Liver (tissue), 9 donors: ENCODE data around the gene NUP214. TPM values are rescaled to one million over a fixed set of nuclear protein-coding genes. Genes with fewer than 3 reads are reported as not detected.

ENCODE experiments used
- DNase-seq: peaks from one replicate; pipeline ENCODE4 v3.0.0-alpha.2; 2017; ENCODE audit warnings: low spot score
- H3K27ac ChIP-seq, 2 donors: one replicate each; pipeline ENCODE4 v1.7.0; 2013; ENCODE audit warnings: inconsistent platforms in 2 of 2, low read length in 2 of 2, control low read depth in 1 of 2, low read depth in 1 of 2, mild to moderate bottlenecking in 1 of 2
- H3K27me3 ChIP-seq, 4 donors: one replicate each; pipeline versions ENCODE4 v1.6.1 to v1.7.0; 2013; ENCODE audit warnings: low read length in 3 of 4, inconsistent platforms in 1 of 4, mild to moderate bottlenecking in 1 of 4, moderate library complexity in 1 of 4; ENCODE audit not compliant: control insufficient read depth in 4 of 4, insufficient read depth in 4 of 4
- H3K36me3 ChIP-seq, 4 donors: one replicate each; pipeline versions ENCODE4 v1.6.1 to v1.7.0; 2013; ENCODE audit warnings: low read length in 3 of 4, mild to moderate bottlenecking in 3 of 4, low read depth in 1 of 4, moderate library complexity in 1 of 4; ENCODE audit not compliant: control insufficient read depth in 4 of 4, insufficient read depth in 3 of 4
- H3K4me1 ChIP-seq, 4 donors: one replicate each; pipeline versions ENCODE4 v1.6.1 to v1.7.0; 2013; ENCODE audit warnings: low read length in 3 of 4, mild to moderate bottlenecking in 3 of 4, moderate library complexity in 1 of 4; ENCODE audit not compliant: control insufficient read depth in 4 of 4, insufficient read depth in 4 of 4
- H3K4me3 ChIP-seq, 3 donors: one replicate each; pipeline versions ENCODE4 v1.6.1 to v1.7.0; 2013; ENCODE audit warnings: low read length in 3 of 3, control low read depth in 1 of 3, low read depth in 1 of 3, mild to moderate bottlenecking in 1 of 3
- H3K9ac ChIP-seq, 2 donors: one replicate each; pipeline ENCODE4 v1.7.0; 2013; ENCODE audit warnings: low read length in 2 of 2, mild to moderate bottlenecking in 2 of 2, moderate library complexity in 2 of 2, control low read depth in 1 of 2, low read depth in 1 of 2
- H3K9me3 ChIP-seq, 4 donors: one replicate each; pipeline versions ENCODE4 v1.6.1 to v1.7.0; 2013; ENCODE audit warnings: low read length in 3 of 4; ENCODE audit not compliant: control insufficient read depth in 4 of 4
- EGR1 ChIP-seq, 2 donors: IDR thresholded peaks; 2 replicates each; pipeline ENCODE4 v1.6.1; 2016 to 2018; ENCODE audit warnings: antibody characterized with exemption in 2 of 2, low read depth in 2 of 2
- FOXA1 ChIP-seq: IDR thresholded peaks from 2 replicates; pipeline ENCODE4 v1.6.1; 2016; ENCODE audit warnings: antibody characterized with exemption
- FOXA2 ChIP-seq: IDR thresholded peaks from 2 replicates; pipeline ENCODE4 v1.6.1; 2016; ENCODE audit warnings: antibody characterized with exemption
- GABPA ChIP-seq, 2 donors: IDR thresholded peaks in 1 of 2; conservative IDR thresholded peaks in 1 of 2; 2 replicates each; pipeline ENCODE4 v1.6.1; 2016; ENCODE audit warnings: antibody characterized with exemption in 2 of 2, mild to moderate bottlenecking in 1 of 2, moderate library complexity in 1 of 2
- HNF4G ChIP-seq: IDR thresholded peaks from 2 replicates; pipeline ENCODE4 v1.6.1; 2016; ENCODE audit warnings: antibody characterized with exemption
- JUND ChIP-seq, 2 donors: IDR thresholded peaks; 2 replicates each; pipeline ENCODE4 v1.6.1; 2016; ENCODE audit warnings: antibody characterized with exemption in 2 of 2
- NR2F2 ChIP-seq: IDR thresholded peaks from 2 replicates; pipeline ENCODE4 v1.6.1; 2016; ENCODE audit warnings: antibody characterized with exemption
- RAD21 ChIP-seq, 2 donors: IDR thresholded peaks; 2 replicates each; pipeline ENCODE4 v1.6.1; 2016; ENCODE audit warnings: antibody characterized with exemption in 2 of 2, mild to moderate bottlenecking in 2 of 2
- RXRA ChIP-seq, 2 donors: IDR thresholded peaks; 2 replicates each; pipeline ENCODE4 v1.6.1; 2017 to 2018; ENCODE audit warnings: antibody characterized with exemption in 2 of 2, mild to moderate bottlenecking in 1 of 2
- SP1 ChIP-seq: IDR thresholded peaks from 2 replicates; pipeline ENCODE4 v1.6.1; 2018; ENCODE audit warnings: antibody characterized with exemption, mild to moderate bottlenecking
- TAF1 ChIP-seq: conservative IDR thresholded peaks from 2 replicates; pipeline ENCODE4 v1.6.1; 2016; ENCODE audit warnings: antibody characterized with exemption, mild to moderate bottlenecking
- WGBS: extraction: QIAGEN DNeasy Blood & Tissue Kit; methylation state at CpG from one replicate; pipeline ENCODE4 v1.1.7; 2013; 5-methylcytosine and 5-hydroxymethylcytosine counted together
- polyA plus RNA-seq, 2 donors: library from polyadenylated mRNA; stranded (reverse) in 1 of 2; unstranded in 1 of 2; fragments of 200-250 nt in 1 of 2; fragments of >200 nt in 1 of 2; fragmentation: Nextera tagmentation in 1 of 2; extraction: Ambion mirVana in 1 of 2; gene quantifications; one replicate each; pipeline versions ENCODE4 v1.2.1 to v1.2.3, GENCODE V29; 2013 to 2015
- total RNA-seq, 2 donors: library from RNA; depleted of rRNA; stranded (reverse); fragments of >200 nt; gene quantifications; one replicate each; pipeline ENCODE4 v1.2.3, GENCODE V29; 2014
- TF ChIP-seq, protein P1 (sequence below): IDR thresholded peaks from 2 replicates; pipeline ENCODE4 v1.6.1; 2016; ENCODE audit warnings: antibody characterized with exemption
- TF ChIP-seq, protein P2 (sequence below): IDR thresholded peaks from 2 replicates; pipeline ENCODE4 v1.6.1; 2016; ENCODE audit warnings: antibody characterized with exemption
- TF ChIP-seq, protein P3 (sequence below): fragments of 150-350 bp; IDR thresholded peaks from 2 replicates; pipeline ENCODE4 v1.5.1; 2017; ENCODE audit warnings: improper control_type of control experiment, low read depth, low read length; ENCODE audit not compliant: missing input control
- TF ChIP-seq, protein P4 (sequence below): IDR thresholded peaks from 2 replicates; pipeline ENCODE4 v1.6.1; 2016; ENCODE audit warnings: antibody characterized with exemption
- TF ChIP-seq, protein P5 (sequence below): IDR thresholded peaks from 2 replicates; pipeline ENCODE4 v1.6.1; 2016; ENCODE audit warnings: antibody characterized with exemption, mild to moderate bottlenecking
- donor health status: healthy.
- donor health status: healthy.
- donor health status: healthy.
- donor health status: healthy.
- donor health status: healthy.

NUP214 gene
- total and polyA plus RNA-seq, 4 donors, result 8.8 to 19.5 (median 16.5) TPM

DNA sequence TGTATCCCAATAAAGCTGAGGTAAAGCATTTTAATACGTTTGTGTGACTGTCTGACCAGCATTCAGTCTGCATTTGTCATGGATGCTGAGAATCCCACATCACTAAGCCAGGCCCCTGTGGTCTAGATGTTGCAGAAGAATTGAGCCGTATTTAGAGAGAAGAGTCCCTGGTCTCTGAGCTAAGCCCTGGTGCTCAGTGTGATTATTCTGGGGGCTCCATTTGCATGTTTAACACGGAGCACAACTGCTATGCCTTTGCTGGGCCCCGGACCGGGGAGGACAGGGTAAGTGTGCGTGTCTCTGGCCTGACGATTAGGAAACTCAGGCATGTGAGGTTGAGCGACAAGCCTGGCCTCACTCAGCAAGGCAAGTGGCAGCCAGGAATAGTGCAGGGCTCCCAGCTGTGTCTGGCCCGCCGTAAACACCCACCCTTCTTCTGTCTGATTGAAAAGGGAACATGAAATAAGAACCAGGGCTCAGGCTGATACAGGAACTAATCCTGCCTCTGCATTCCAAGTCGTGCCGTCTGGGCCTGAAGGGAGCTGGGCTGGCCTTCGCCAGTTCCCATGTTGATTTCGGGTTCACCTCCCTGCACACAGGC, 128.6 kb downstream of the NUP214 start:
- Histone ChIP-seq H3K27me3 (no peaks in the 10 kb centered on the region), H3K4me3 (no peak overlapping the region), H3K9me3 (no peaks in the 10 kb centered on the region), H3K4me1 (peaks cover 0 to 7% (median 2%) of the 10 kb centered on the region in 4 donors), H3K27ac (peak overlapping the region in 1 of 2 donors; percentile 67), H3K36me3 (no peaks in the 10 kb centered on the region), H3K9ac (no peak overlapping the region)
- DNase-seq, result no peak
- TF ChIP-seq FOXA2 (no peak), SP1 (no peak)
- TF ChIP-seq, protein P1, sequence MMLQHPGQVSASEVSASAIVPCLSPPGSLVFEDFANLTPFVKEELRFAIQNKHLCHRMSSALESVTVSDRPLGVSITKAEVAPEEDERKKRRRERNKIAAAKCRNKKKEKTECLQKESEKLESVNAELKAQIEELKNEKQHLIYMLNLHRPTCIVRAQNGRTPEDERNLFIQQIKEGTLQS, result no peak
- TF ChIP-seq, protein P2, sequence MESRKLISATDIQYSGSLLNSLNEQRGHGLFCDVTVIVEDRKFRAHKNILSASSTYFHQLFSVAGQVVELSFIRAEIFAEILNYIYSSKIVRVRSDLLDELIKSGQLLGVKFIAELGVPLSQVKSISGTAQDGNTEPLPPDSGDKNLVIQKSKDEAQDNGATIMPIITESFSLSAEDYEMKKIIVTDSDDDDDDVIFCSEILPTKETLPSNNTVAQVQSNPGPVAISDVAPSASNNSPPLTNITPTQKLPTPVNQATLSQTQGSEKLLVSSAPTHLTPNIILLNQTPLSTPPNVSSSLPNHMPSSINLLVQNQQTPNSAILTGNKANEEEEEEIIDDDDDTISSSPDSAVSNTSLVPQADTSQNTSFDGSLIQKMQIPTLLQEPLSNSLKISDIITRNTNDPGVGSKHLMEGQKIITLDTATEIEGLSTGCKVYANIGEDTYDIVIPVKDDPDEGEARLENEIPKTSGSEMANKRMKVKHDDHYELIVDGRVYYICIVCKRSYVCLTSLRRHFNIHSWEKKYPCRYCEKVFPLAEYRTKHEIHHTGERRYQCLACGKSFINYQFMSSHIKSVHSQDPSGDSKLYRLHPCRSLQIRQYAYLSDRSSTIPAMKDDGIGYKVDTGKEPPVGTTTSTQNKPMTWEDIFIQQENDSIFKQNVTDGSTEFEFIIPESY, result no peak
- WGBS, result 74% methylated on average over 14 of the region's 14 CpGs

DNA sequence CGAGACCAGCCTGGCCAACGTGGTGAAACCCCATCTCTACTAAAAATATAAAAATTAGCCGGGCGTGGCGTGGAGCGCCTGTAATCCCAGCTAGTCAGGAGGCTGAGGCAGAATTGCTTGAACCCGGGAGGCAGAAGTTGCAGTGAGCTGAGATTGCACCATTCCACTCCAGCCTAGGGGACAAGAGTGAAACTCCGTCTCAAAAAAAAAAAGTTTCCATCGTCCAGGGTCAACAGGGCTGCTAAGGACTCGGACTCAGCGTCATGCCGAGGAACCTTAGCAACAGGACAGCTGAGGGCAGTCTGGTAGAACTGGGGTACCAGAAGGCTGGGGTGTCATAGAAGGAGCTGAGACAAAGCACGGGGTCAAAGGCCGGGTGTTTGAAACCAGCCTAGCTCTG, 129.2 kb downstream of the NUP214 start:
- WGBS, result 86% methylated on average over 14 of the region's 14 CpGs
- H3K4me3 ChIP-seq, result no peak overlapping the region
- no peak overlapping the region for H3K27ac ChIP-seq
- DNase-seq, result no peak
- no peaks in the 10 kb centered on the region for H3K9me3 ChIP-seq
- no peaks in the 10 kb centered on the region for H3K36me3 ChIP-seq
- H3K4me1 ChIP-seq, result peaks cover 0 to 7% (median 2%) of the 10 kb centered on the region in 4 donors
- no peaks in the 10 kb centered on the region for H3K27me3 ChIP-seq
- no peak overlapping the region for H3K9ac ChIP-seq
- TF ChIP-seq FOXA2, result no peak
- TF ChIP-seq, protein P3, sequence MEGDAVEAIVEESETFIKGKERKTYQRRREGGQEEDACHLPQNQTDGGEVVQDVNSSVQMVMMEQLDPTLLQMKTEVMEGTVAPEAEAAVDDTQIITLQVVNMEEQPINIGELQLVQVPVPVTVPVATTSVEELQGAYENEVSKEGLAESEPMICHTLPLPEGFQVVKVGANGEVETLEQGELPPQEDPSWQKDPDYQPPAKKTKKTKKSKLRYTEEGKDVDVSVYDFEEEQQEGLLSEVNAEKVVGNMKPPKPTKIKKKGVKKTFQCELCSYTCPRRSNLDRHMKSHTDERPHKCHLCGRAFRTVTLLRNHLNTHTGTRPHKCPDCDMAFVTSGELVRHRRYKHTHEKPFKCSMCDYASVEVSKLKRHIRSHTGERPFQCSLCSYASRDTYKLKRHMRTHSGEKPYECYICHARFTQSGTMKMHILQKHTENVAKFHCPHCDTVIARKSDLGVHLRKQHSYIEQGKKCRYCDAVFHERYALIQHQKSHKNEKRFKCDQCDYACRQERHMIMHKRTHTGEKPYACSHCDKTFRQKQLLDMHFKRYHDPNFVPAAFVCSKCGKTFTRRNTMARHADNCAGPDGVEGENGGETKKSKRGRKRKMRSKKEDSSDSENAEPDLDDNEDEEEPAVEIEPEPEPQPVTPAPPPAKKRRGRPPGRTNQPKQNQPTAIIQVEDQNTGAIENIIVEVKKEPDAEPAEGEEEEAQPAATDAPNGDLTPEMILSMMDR, result no peak
- no peak for TF ChIP-seq SP1
- no peak for TF ChIP-seq GABPA (IDR thresholded peaks at IDR 0.05 in 1 of 2, conservative IDR thresholded peaks at IDR 0.05 in 1 of 2)
- no peak for TF ChIP-seq FOXA1
- TF ChIP-seq, protein P2, result no peak
- TF ChIP-seq EGR1 (IDR thresholded peaks at IDR 0.05; ENCODE audit: low read depth in 2 of 2), result no peak
- TF ChIP-seq, protein P4, sequence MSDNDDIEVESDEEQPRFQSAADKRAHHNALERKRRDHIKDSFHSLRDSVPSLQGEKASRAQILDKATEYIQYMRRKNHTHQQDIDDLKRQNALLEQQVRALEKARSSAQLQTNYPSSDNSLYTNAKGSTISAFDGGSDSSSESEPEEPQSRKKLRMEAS, result no peak
- TF ChIP-seq, protein P1, result no peak
- no peak for TF ChIP-seq HNF4G
- no peak for TF ChIP-seq RXRA (IDR thresholded peaks at IDR 0.05)
- no peak for TF ChIP-seq JUND (IDR thresholded peaks at IDR 0.05)
- TF ChIP-seq, protein P5, sequence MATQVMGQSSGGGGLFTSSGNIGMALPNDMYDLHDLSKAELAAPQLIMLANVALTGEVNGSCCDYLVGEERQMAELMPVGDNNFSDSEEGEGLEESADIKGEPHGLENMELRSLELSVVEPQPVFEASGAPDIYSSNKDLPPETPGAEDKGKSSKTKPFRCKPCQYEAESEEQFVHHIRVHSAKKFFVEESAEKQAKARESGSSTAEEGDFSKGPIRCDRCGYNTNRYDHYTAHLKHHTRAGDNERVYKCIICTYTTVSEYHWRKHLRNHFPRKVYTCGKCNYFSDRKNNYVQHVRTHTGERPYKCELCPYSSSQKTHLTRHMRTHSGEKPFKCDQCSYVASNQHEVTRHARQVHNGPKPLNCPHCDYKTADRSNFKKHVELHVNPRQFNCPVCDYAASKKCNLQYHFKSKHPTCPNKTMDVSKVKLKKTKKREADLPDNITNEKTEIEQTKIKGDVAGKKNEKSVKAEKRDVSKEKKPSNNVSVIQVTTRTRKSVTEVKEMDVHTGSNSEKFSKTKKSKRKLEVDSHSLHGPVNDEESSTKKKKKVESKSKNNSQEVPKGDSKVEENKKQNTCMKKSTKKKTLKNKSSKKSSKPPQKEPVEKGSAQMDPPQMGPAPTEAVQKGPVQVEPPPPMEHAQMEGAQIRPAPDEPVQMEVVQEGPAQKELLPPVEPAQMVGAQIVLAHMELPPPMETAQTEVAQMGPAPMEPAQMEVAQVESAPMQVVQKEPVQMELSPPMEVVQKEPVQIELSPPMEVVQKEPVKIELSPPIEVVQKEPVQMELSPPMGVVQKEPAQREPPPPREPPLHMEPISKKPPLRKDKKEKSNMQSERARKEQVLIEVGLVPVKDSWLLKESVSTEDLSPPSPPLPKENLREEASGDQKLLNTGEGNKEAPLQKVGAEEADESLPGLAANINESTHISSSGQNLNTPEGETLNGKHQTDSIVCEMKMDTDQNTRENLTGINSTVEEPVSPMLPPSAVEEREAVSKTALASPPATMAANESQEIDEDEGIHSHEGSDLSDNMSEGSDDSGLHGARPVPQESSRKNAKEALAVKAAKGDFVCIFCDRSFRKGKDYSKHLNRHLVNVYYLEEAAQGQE, result no peak
- TF ChIP-seq TAF1, result no peak
- TF ChIP-seq NR2F2, result no peak
- no peak for TF ChIP-seq RAD21 (IDR thresholded peaks at IDR 0.05)
